ENCODE results near the gene ATP8B1. TPM values are rescaled to one million over a fixed set of nuclear protein-coding genes. Genes with fewer than 3 reads are reported as not detected.

ATP8B1 gene
- total and polyA plus RNA-seq, 2 of the 8 experiments (the other 6 are each of a cell fraction or from before 2014, with no cell fraction given): 1.1 to 4.6 TPM

GRCh38 chr18:57649556-57650500, 153.3 kb downstream of the ATP8B1 start (continued):
- no peak for TF ChIP-seq JUN (IDR thresholded peaks at IDR 0.05; ENCODE audit: low read depth, low read length)
- TF ChIP-seq TBP (IDR thresholded peaks at IDR 0.05; ENCODE audit: low read depth, low read length): no peak
- TF ChIP-seq EP300 (IDR thresholded peaks at IDR 0.05; ENCODE audit: borderline replicate concordance in 1 of 2, low read depth in 2 of 2, low read length in 2 of 2): no peak
- TF ChIP-seq ATF3 (IDR thresholded peaks at IDR 0.05; ENCODE audit: insufficient read depth, low read depth, low read length): no peak
- no peak for TF ChIP-seq SIRT6 (IDR thresholded peaks at IDR 0.05; ENCODE audit: low read length)
- TF ChIP-seq RXRA (IDR thresholded peaks at IDR 0.05; ENCODE audit: insufficient read depth, low read depth, low read length): no peak
- TF ChIP-seq POLR2AphosphoS5 (IDR thresholded peaks at IDR 0.05; ENCODE audit: low read depth, low read length): no peak
- TF ChIP-seq HDAC2 (IDR thresholded peaks at IDR 0.05; ENCODE audit: borderline replicate concordance in 1 of 2, low read depth in 2 of 2, low read length in 2 of 2): no peak

All from H1 (cell line).